ENCODE data around the gene ABHD4.
"Not testable (repeated sequence)": the region's sequence is repeated elsewhere in the genome, so short reads cannot be mapped to it uniquely, and the experiment has no call there.

The ABHD4 gene

DNA sequence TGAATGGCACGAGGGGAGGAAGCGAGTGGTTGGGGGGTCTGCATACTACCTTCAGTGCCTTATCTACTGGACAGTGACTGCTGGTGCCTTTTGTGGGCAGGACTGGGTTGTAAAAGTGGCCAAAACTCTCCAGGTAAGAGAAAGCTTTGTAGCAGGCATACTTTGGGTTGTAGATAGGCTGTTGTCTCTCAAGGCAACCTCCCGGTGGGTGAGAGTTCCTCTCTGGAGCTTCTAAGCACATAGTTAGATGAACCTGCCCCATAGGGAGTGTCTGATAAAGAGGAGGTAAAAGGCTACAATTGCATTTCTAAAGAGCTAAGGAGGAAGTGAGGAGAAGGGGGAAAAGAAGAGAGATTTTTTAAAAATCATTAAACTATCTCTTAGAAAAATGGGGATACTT, 4.9 kb upstream of the ABHD4 start:
- DNase-seq, result no peak

DNA sequence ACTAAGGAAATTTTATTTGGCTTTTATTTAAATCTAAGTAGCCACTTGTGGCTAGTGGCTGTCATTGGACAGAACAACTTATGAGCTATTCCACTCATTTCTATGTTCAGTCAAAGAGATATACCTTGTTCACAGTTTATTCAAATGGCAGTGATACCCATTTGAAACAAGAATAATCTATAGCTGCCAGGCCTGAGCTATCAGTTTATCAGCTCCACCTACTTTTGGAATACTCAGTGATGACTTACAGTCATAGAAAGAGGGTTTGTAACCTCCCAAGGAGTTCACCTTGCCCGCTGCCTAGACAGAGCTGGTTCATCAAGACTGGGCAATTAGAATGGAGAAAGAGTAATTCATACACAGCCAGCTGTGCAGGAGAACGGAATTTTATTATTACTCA, 4.5 kb upstream of the ABHD4 start:
- DNase-seq, result no peak

DNA sequence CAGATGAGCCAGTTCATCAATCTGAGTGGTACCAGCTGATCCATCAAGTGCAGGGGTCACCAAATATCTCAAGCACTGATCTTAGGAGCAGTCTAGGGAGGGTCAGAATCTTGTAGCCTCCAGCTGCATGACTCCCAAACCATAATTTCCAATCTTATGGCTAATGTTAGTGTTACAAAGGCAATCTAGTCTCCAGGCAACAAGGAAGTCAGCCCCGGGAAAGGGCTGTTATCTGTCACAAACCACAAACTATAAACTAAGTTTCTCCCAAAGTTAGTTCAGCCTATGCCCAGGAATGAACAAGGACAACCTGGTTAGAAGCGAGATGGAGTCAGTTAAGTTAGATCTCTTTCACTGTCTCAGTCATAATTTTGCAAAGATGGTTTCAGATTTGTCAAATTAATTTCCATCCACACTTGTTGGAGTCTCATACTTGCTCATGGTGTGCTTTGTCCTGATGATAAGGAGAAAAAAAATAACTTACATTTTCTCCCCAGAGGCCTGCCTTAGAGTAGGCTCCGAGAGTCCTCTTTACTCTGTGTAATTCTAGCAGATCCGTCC, 3.9 kb upstream of the ABHD4 start:
- DNase-seq, result no peak

DNA sequence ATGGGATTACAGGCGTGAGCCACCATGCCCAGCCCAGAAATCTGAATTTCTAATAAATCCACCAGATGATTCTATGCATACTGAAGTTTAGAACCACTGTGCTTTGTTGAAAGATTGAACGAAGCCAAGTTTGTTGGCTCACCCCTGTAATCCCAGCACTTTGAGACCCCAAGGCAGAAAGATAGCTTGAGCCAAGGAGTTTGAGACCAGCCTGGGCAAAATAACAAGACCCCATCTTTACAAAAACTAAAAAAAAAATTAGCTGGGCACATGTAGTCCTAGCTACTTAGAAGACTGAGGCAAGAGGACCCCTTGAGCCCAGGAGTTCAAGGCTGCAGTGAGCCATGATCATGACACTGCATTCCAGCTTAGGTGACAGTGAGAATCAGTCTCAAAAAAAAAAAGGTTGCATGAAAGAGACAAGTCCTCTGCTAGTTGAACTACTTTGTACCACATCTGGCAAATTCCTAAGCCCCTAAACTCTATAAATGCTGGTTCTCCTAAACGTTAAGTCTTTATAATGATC, 1.7 kb upstream of the ABHD4 start:
- no peak for DNase-seq

DNA sequence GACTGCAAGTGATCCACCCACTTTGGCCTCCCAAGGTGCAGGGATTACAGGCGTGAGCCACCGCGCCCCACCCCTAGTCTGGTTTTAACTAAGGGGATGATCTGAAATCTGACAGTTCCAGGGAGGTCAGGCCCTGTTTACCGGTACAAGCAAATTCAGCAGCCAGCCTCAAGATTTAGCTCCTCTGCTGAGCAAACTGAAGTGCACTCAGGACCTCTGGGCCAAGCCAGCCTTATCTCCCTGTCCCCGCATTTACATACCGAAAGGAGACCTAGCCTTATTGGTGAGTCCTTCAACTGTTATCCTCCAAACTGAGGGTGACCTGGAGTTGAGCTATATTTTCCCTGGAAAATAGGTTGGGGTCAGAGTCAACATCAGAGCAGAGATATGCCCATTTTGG, 835 bp upstream of the ABHD4 start:
- no peak for DNase-seq

DNA sequence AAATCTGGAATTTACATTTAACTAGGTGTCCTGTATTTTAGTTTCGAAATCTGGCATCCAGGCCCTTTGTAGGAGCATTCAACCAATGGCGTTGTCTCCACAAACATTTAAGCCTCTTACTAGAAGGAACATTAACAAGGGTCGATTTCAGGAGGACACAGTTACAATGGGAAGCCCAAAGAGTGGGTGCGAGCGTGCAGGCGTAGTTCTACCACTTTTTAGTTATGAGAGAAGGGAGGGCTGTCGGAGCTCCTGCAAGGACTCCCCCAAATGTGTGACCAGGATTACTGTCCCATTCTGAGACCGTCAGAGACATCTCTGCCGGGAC, 365 bp upstream of the ABHD4 start:
- no peak for DNase-seq

DNA sequence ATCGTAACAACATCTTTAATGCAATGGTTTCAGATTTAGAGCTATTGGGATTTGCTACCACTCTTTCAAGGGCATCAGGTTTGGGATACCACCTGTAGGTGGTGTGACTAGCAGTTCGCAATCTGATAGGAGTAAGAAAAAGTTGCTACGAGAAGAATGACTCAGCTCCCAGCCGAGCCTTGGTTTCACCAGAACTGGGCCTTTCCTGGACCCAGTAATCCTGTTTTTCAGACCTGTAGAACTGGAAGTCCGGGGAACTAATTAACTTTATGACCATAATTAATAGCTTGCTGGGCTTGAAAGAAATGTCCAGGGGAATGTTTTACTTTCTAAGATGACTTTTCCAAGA, 770 bp downstream of the ABHD4 start:
- peak; percentile 37 for DNase-seq

DNA sequence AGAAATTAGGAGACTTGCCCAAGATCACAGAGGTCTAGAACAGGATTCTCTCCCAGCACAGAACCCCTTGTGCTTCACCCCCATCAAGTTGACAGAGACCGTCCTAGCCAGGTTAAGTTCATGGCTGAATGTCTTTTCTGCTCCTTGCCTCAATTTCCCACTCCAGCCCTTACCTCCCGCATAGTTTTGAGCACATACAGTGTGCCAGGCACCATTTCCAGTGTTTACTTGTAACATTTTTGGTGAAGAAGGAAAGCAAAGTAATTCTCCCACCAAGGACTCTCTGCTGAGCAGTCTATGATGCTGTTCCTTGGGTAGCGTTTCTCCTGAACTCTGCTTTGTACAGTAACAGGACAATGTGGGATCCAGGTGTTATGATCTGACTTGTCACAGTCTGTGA, 1.2 kb downstream of the ABHD4 start:
- DNase-seq, result no peak

DNA sequence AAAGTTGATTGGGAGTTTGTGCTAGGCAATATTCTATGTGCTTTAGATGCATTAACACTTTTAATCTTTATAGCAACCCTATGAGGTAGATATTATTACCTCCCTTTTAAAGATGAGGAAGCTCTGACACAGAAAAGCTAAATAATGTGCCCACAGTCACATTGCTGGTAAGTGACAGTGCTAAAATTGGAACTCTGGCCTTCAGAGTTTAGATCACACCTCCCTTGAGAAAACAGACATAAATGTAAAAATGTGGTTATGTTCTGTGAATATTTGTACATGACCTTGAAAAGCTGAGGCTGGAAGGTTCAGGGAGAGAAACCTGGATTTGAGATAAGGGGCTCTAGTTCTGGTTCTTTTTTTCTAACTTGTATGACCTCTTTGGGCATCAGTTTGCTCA, 1.9 kb downstream of the ABHD4 start:
- no peak for DNase-seq

DNA sequence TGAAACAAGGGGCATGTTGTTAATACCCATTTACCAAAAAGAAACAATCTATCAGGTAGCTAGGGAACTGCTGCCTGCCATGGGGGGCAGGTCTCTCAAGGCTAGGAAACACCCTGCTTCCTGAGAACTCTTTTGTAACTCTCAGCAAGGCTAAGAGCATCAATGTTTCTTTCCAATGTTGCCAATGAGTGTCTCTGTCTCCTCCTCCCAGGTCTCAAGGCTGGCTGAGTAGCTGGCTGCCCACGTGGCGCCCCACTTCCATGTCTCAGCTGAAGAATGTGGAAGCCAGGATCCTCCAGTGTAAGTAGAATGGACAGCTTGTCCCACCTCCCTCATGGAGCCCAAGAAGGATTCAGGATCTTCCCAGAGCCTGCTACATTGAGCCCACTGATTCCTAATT, 3.4 kb downstream of the ABHD4 start:
- DNase-seq, result no peak

DNA sequence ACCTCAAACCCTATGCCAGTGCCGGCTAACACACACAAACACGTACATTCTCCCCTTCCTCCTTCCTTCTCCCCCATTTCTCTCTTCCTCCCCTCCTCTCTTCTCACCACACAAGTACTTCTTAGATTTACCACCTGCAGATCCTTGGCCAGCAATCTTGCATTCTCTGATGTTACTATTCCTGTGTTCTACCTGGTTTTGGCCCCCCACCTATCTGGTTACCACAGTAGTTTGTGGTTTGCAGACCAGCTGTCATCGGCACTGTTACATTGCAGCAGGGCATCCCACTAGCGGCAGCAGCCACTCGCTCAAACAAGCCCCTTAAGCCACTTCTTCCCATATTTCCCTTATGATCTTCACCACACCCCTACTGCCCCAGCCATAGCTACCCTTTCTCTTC, 3.9 kb downstream of the ABHD4 start:
- DNase-seq, result no peak

DNA sequence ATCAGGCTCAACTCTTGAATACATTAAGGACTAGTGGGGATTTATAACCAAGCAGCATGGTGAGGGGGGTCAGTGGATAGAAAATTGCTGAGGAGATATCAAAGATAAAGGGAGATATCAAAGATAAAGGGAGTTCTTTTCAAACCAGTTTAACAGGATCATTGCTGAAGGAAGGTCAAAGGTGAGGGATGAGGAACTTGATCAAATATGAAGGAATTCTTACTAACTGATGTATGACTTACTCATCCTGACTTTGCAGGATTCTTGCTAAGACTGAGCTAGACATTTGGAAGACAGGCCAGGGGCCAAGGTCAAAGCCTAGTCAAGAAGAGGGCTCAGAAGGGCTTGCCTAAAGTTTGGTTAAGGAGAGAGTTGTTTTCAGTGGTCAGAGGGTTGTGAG, 4.8 kb downstream of the ABHD4 start:
- DNase-seq, result no peak

DNA sequence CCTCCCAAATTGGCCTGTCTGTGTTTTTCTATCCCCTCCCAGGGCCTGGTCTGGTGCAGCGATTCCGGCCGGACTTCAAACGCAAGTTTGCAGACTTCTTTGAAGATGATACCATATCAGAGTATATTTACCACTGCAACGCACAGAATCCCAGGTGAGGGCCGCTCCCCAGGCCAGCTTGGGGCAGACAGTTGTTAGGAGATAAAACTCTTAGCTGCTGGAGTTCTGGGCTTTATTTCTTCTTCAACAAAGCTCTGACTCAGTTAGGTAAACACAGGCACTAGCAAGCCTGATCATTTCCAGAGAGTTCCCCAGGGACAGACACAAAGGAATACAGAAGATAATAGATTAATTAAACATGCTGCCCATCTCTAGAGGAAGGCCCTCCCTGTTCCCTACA, 8.3 kb downstream of the ABHD4 start:
- DNase-seq, result no peak

DNA sequence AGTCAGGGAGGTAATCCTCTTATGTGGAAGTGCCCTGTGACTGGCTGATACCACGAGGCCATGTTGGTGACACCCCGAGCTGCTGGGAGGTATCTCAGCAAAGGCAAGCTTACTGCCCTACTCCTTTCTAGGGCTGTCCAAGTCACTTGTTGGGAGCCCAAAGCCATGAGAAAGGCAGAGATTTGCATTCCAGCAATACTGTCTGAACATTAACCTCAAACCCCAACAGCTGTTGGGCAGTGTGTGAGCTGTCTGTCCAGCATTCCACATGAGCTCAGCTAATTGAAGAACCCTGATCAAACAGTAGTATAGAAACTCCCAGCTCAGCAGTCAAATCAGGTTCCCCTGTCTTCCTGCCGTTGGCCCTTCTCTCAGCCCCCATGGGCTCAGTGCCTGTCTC, 9.2 kb downstream of the ABHD4 start:
- DNase-seq, result no peak

DNA sequence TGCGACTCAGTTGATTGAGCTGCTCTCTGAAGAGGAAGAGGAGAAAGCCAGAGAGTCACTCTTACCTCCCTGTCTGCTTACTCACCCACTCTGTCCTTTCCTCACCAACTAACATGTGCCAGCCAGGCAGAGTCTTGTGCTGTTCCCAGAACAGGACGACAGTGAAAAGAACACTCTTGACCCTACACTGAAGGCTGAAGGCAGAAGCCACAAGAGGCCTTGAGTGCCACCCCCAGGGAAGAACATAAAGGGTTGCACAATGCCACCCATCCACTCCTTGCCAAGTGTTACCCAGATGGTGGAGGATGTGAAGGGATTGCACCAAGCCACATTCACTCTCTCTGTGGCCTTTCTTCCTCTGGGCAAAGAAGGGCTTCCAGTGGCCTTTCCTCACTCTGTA, 12.8 kb downstream of the ABHD4 start:
- no peak for DNase-seq

DNA sequence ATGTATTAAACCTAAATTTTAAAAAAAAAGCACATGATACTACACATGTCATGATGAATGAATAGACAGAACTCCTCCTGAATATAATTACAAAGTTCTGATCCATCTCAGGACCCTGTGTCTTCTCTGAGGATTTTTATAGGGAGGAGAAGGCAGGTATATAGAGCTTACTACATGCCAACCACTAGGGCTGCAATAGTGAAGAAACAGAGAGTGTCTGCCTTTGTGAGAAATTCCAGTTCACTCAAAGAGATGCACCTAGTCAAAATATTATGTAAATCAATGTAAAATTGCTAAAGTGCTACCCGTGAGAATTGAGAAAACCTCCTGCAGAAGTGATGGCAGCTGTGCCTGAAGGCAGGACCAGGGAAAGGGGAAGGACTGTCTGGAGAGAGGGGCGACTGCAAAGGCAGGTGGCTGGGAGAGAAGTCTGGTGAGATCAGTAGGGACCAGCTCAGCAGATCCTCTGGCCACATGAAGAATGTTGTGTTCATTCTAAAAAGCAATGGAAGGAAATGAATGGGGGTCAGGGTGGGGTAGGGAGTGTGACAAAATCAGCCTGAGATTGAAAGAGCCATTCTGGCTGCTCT, 15.1 kb downstream of the ABHD4 start:
- DNase-seq, result no peak

DNA sequence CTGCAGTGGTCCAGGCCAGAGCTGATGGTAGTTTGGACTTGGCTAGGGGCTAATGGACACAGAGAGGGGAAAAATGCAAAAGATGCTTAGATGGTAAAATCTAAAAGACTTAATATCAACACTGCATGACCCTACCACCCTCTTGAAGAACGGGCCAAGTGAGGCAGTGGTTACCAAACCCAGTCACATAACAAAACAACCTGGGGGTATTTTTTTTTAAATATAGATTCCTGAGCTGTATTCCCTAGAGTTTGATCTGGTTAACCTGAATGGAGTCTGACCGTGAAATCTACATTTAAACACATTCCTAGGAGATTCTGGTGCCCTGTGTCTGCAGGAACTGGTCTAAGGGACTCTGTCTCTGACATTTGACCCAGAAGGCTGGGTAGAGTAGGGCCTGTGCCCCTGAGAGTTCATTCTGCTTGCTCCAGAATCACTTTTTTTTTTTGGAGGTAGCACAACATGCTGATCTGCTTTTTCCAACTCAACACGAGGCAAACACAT, 15.7 kb downstream of the ABHD4 start:
- DNase-seq, result no peak

DNA sequence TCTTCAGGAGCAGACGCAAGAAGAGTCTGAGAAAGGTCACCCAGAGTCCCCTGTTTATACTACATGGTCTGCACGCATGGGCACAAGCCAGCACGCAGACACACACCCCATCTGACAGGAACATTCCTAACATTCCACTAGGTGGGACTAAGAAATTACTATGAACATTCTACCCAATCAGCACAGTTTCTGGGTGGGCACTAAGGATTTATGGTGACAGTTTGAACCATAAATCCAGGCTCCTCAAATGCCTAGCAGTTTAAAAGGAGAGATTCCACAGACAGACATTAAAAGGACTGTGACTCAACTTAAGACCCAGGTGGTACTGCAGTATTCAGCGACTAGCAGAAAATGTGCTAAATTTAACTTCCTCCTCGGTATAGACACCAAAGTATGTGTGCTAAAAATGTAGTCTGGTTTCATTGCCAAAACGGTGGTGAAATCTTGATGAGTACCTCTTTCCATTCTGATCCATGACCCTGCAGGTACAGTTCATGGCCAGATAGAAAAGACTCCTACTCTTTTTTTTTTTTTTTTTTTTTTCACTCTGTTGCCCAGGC, 16.2 kb downstream of the ABHD4 start:
- no peak for DNase-seq

DNA sequence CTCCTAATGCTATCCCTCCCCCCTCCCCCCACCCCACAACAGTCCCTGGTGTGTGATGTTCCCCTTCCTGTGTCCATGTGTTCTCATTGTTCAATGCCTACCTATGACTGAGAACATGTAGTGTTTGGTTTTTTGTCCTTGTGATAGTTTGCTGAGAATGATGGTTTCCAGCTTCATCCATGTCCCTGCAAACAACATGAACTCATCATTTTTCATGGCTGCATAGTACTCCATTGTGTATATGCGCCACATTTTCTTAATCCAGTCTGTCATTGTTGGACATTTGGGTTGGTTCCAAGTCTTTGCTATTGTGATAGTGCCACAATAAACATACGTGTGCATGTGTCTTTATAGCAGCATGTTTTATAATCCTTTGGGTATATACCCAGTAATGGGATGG, 17.7 kb downstream of the ABHD4 start:
- DNase-seq, result not testable (repeated sequence)

DNA sequence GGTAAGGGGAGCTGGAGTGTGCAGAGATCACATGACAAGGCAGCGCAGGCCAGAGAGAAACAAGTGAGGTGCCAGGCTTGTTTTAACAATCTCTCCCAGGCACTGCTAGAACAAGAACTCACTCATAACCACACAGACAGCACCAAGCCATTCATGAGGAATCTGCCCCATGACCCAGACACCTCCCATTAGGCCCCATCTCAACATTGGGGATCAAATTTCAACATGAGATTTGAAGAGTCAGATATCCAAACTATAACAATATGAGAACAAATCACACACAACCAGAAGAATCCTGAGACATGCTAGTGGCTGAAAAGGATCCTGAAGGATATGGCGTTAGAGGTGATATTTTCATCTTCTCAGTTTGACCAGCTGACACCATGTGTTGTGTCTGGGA, 24.2 kb downstream of the ABHD4 start:
- DNase-seq, result no peak

DNA sequence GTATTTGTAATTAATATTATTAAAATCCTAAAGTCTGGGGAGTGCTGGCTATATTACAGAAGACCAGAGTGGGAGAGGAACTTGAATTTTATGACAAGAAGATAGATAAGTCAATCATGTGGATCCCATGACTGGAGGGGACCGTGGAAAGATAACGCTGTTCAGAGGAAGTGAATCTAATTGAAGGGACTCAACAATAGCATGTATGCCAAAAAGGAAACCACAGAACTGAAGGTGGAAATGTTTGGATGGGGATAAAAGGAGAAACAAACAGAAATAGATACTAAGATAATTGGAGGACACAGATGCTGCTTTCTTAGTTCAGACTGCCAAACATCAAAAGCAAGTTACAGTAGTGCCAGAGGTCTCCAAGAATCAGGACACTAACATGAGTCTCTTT, 24.9 kb downstream of the ABHD4 start:
- DNase-seq, result no peak

DNA sequence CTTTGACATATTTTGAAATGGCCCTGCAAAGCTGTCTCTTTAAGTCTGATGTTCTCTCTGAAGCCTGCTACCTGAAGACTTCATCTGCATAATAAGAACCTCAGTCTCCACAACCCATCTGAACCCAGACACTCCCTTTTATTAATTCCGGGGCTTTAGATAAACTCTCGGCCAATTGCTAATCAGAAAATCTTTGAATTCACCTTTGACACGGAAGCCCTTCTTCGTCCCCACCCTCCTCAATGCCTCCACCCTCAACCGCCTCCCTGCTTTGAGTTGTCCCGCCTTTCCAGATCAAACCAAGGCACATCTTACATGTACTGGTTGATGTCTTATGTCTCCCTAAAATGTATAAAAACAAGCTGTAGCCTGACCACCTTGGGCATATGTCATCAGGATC, 28.5 kb downstream of the ABHD4 start:
- DNase-seq, result no peak

DNA sequence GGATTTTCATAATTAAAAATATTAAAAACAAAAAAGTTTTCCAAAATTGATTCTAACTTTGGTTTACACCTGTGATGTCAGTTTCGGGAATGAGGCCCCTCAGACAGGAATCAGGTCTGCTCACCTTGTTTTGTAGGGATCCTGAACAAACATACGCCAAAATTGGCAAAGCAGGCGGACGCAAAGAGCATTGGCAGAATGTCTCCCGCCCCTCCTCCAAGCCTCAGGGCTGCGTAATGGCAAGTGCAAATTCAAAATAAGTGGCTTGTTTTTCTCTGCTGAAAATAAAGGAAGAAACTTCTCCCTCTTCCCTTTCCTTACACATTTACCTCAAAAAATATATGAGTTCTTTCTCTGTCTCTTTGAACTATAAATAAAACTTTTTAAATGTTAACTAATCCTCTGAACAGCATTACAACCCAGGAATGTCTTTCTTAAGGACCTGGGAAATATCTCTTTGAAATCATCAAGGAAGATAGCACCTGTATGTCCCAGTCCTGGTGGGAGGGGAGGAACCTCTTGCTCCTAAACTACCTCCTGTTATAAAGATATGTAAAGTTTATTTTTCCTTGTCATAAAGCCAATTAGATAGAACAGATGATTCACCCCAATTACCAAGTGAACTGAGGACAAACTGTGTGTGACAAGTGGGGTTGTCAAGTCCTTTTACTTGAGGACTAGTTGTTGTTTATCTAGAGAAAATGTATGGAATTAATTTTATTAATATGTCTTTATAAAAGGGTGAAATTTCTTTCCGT, 29.6 kb downstream of the ABHD4 start:
- no peak for DNase-seq

DNA sequence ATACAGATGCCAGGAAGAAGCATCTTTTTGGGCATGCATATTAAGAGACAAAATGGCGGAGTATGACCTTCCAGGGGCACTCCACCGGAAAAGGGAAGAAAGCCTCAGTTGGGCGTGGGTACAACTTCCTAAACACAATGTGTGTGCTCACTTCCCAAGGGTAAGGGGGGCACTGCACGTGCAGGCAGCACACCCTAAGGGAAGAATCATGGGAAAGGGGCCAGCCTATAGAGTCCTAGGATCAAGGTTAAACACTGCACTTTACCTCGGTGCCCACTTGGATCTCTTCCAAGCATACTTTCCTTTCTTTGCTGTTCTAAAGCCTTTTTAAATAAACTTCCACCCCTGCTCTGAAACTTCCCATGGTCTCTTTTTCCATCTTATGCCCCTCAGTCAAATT, 31.3 kb downstream of the ABHD4 start:
- DNase-seq, result no peak

Data from CD4-positive, alpha-beta T cell treated with Interleukin-12 subunit alpha and Interleukin-12 subunit beta, for 1 hour (primary cell).